C4-2B (cell line): ENCODE data around the gene HRG.

ENCODE experiments used
- CTCF ChIP-seq: fragments of 450-650 bp; conservative IDR thresholded peaks from 2 replicates; pipeline ENCODE4 v1.5.1; 2017; ENCODE audit warnings: mild to moderate bottlenecking
- ZFX ChIP-seq: fragments of 450-650 bp; IDR thresholded peaks from 2 replicates; pipeline ENCODE4 v1.6.1; 2017

DNA sequence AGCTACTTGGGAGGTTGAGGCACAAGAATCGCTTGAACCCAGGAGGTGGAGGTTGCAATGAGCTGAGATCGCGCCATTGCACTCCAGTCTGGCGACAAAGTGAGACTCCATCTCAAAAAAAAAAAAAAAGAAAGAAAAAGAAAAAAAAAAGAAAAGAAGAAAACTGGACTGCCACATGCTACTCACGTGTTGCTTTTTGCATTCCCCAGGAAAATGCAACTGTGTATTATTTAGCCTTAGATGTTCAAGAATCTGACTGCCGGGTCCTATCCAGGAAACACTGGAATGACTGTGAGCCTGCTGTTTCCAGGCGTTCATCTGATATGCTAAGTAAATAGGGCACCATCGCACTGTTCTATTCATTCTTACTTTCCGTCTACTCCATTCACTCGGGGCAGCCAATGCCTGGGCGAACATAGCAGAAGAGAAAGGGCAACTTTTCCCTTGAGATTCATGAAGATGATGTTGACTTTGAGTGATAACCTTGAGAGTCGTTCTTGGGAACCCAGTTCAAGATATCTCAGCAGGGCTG, 21.4 kb downstream of the HRG start:
- TF ChIP-seq CTCF (no peak), ZFX (no peak)
